SK-N-SH (cell line): ENCODE data around the gene MYB. TPM values are rescaled to one million over a fixed set of nuclear protein-coding genes. Genes with fewer than 3 reads are reported as not detected.

Experiments
- CTCF ChIA-PET: fragments of 300-600, 350-600 bp; formaldehyde crosslinking; extraction: SDS; loops from one replicate; lab custom pipeline; 2021; lab: Yijun Ruan, JAX
- POLR2A ChIA-PET: fragments of 350-600 bp; sonication (Branson Sonifier 250); formaldehyde crosslinking; extraction: SDS; loops from one replicate; lab custom pipeline; 2020; ENCODE audit warnings: antibody characterized with exemption, inconsistent platforms; lab: Yijun Ruan, JAX
- DNase-seq: peaks from one replicate; pipeline ENCODE4 v3.0.0; 2012
- H2AFZ ChIP-seq: fragments of 200-600 bp; sonication (generic); 2 replicates; pipeline ENCODE4 v1.8.1; 2016; ENCODE audit warnings: antibody characterized with exemption, mild to moderate bottlenecking, low read depth
- H3F3A ChIP-seq: fragments of 200-600 bp; sonication (generic); replicated peaks from 2 replicates; pipeline ENCODE3; 2016; ENCODE audit warnings: antibody characterized with exemption, mild to moderate bottlenecking; ENCODE audit not compliant: insufficient read depth
- H3K27ac ChIP-seq, 2 experiments: fragments of 200-500 bp in 1 of 2; fragments of 200-600 bp in 1 of 2; sonication (Bioruptor generic) in 1 of 2; sonication (generic), shearing (Covaris generic) in 1 of 2; 2 replicates each; pipeline versions ENCODE4 v1.5.1 to v1.6.1; 2014 to 2016; ENCODE audit warnings: low read depth in 2 of 2, inconsistent platforms in 1 of 2, low read length in 1 of 2, mild to moderate bottlenecking in 1 of 2, mixed read lengths in 1 of 2
- H3K27me3 ChIP-seq: fragments of 200-600 bp; sonication (generic), shearing (Covaris generic); 2 replicates; pipeline ENCODE4 v1.6.1; 2016; ENCODE audit warnings: mixed run types; ENCODE audit not compliant: insufficient read depth
- H3K36me3 ChIP-seq, 2 experiments: fragments of 200-500 bp in 1 of 2; fragments of 200-600 bp in 1 of 2; sonication (Bioruptor generic) in 1 of 2; sonication (generic) in 1 of 2; replicated peaks in 1 of 2; 2 replicates each; pipeline versions ENCODE3 to v1.5.1; 2014 to 2016; ENCODE audit warnings: low read length in 1 of 2, mild to moderate bottlenecking in 1 of 2; ENCODE audit not compliant: insufficient read depth in 2 of 2, control insufficient read depth in 1 of 2
- H3K4me1 ChIP-seq, 2 experiments: fragments of 200-500 bp in 1 of 2; fragments of 200-600 bp in 1 of 2; sonication (Bioruptor generic) in 1 of 2; sonication (generic), shearing (Covaris generic) in 1 of 2; 2 replicates each; pipeline versions ENCODE4 v1.5.1 to v1.6.1; 2014 to 2016; ENCODE audit warnings: low read depth in 1 of 2, low read length in 1 of 2, mixed run types in 1 of 2; ENCODE audit not compliant: insufficient read depth in 2 of 2, control insufficient read depth in 1 of 2
- H3K4me2 ChIP-seq: fragments of 200-600 bp; sonication (generic), shearing (Covaris generic); 2 replicates; pipeline ENCODE4 v1.6.1; 2017; ENCODE audit warnings: mixed run types
- H3K4me3 ChIP-seq, 2 experiments: fragments of 200-500 bp in 1 of 2; fragments of 200-600 bp in 1 of 2; sonication (Bioruptor generic) in 1 of 2; sonication (generic), shearing (Covaris generic) in 1 of 2; 2 replicates each; pipeline versions ENCODE4 v1.5.1 to v1.8.1; 2014 to 2016; ENCODE audit warnings: low read depth in 2 of 2, inconsistent platforms in 1 of 2, low read length in 1 of 2, mild to moderate bottlenecking in 1 of 2, mixed read lengths in 1 of 2, moderate library complexity in 1 of 2
- H3K79me2 ChIP-seq: fragments of 200-600 bp; sonication (generic); 2 replicates; pipeline ENCODE4 v1.8.1; 2017; ENCODE audit warnings: mild to moderate bottlenecking; ENCODE audit not compliant: insufficient read depth
- H3K9ac ChIP-seq: fragments of 200-600 bp; sonication (generic); 2 replicates; pipeline ENCODE4 v1.6.1; 2017; ENCODE audit warnings: mixed run types
- H3K9me2 ChIP-seq: fragments of 200-600 bp; sonication (generic); 2 replicates; pipeline ENCODE4 v1.6.1; 2017; ENCODE audit warnings: mixed run types
- H3K9me3 ChIP-seq: fragments of 200-600 bp; sonication (generic); 2 replicates; pipeline ENCODE4 v1.6.1; 2017; ENCODE audit warnings: mixed run types, mild to moderate bottlenecking, moderate library complexity
- H4K20me1 ChIP-seq: fragments of 200-600 bp; sonication (generic); 2 replicates; pipeline ENCODE4 v1.6.1; 2017; ENCODE audit warnings: mild to moderate bottlenecking, mixed run types; ENCODE audit not compliant: insufficient read depth
- CHD2 ChIP-seq: fragments of 150-350 bp; IDR thresholded peaks from 2 replicates; pipeline ENCODE4 v1.6.1; 2018; ENCODE audit warnings: low read length; ENCODE audit not compliant: partially characterized antibody
- ELF1 ChIP-seq: IDR thresholded peaks from 2 replicates; pipeline ENCODE4 v1.4.0; 2012
- EZH2phosphoT487 ChIP-seq: fragments of 200-600 bp; sonication (generic); IDR thresholded peaks from 2 replicates; pipeline ENCODE4 v1.6.1; 2017; ENCODE audit warnings: low read depth, mixed run types, mild to moderate bottlenecking, antibody characterized with exemption, moderate library complexity, borderline replicate concordance
- FOSL2 ChIP-seq: IDR thresholded peaks from 2 replicates; pipeline ENCODE4 v1.4.0; 2012; ENCODE audit warnings: low read depth, mild to moderate bottlenecking, moderate library complexity, borderline replicate concordance
- FOXM1 ChIP-seq: IDR thresholded peaks from 2 replicates; pipeline ENCODE4 v1.4.0; 2012; ENCODE audit warnings: low read depth, mild to moderate bottlenecking
- GABPA ChIP-seq: IDR thresholded peaks from 2 replicates; pipeline ENCODE4 v1.4.0; 2012; ENCODE audit warnings: low read depth, mild to moderate bottlenecking
- IRF3 ChIP-seq: fragments of 150-350 bp; IDR thresholded peaks from 2 replicates; pipeline ENCODE4 v1.6.1; 2016; ENCODE audit warnings: mild to moderate bottlenecking, low read depth, low read length
- MEF2A ChIP-seq: IDR thresholded peaks from 2 replicates; pipeline ENCODE4 v1.4.0; 2012; ENCODE audit warnings: low read depth, borderline replicate concordance
- MXI1 ChIP-seq: IDR thresholded peaks from 2 replicates; pipeline ENCODE4 v1.6.1; 2012; ENCODE audit warnings: mild to moderate bottlenecking, low read depth, low read length, improper control_type of control experiment
- NRF1 ChIP-seq: IDR thresholded peaks from 2 replicates; pipeline ENCODE4 v1.6.1; 2012; ENCODE audit warnings: low read depth, mild to moderate bottlenecking, low read length
- RAD21 ChIP-seq: IDR thresholded peaks from 2 replicates; pipeline ENCODE4 v1.6.1; 2012; ENCODE audit warnings: mild to moderate bottlenecking, low read length
- REST ChIP-seq: IDR thresholded peaks from 2 replicates; pipeline ENCODE4 v1.6.1; 2012; ENCODE audit warnings: mild to moderate bottlenecking, low read depth, low read length, moderate library complexity
- RFX5 ChIP-seq: IDR thresholded peaks from 2 replicates; pipeline ENCODE4 v1.6.1; 2012; ENCODE audit warnings: mild to moderate bottlenecking, improper control_type of control experiment, low read length
- SMC3 ChIP-seq: IDR thresholded peaks from 2 replicates; pipeline ENCODE4 v1.6.1; 2012; ENCODE audit warnings: low read depth, low read length, improper control_type of control experiment
- TAF1 ChIP-seq: IDR thresholded peaks from 2 replicates; pipeline ENCODE4 v1.6.1; 2012; ENCODE audit warnings: low read depth, mild to moderate bottlenecking, low read length, moderate library complexity, borderline replicate concordance
- TEAD4 ChIP-seq: IDR thresholded peaks from 2 replicates; pipeline ENCODE4 v1.4.0; 2012; ENCODE audit warnings: mild to moderate bottlenecking, borderline replicate concordance; ENCODE audit not compliant: insufficient read depth
- USF1 ChIP-seq: IDR thresholded peaks from 2 replicates; pipeline ENCODE4 v1.4.0; 2012; ENCODE audit warnings: low read depth, borderline replicate concordance
- YY1 ChIP-seq: IDR thresholded peaks from 2 replicates; pipeline ENCODE4 v1.4.0; 2012; ENCODE audit warnings: low read depth, mild to moderate bottlenecking
- ZBTB33 ChIP-seq: IDR thresholded peaks from 2 replicates; pipeline ENCODE4 v1.4.0; 2012; ENCODE audit warnings: low read depth, borderline replicate concordance
- WGBS: methylation state at CpG from one replicate; pipeline ENCODE4 v1.1.6; 2017; ENCODE audit warnings: low lambda C conversion rate; 5-methylcytosine and 5-hydroxymethylcytosine counted together
- polyA plus RNA-seq, 3 experiments: library from polyadenylated mRNA; depleted of rRNA; stranded (reverse); fragments of >200 nt; gene quantifications; 2 replicates each; pipeline ENCODE4 v1.2.3, GENCODE V29; 2012

Gene MYB
- polyA plus RNA-seq, 1 of the 3 experiments (the other 2 are of a cell fraction) = 0.85 TPM

- no peak overlapping the region for H2AFZ ChIP-seq
- no peaks in the 10 kb centered on the region for H3K27me3 ChIP-seq
- H3K36me3 ChIP-seq = peaks cover 0 to under 1% of the 10 kb centered on the region in 2 experiments
- H3K4me3 ChIP-seq = no peak overlapping the region
- no peaks in the 10 kb centered on the region for H3F3A ChIP-seq
- peaks cover 0 to 7% of the 10 kb centered on the region in 2 experiments; a peak in 2 of 4 replicates for H3K4me1 ChIP-seq
- DNase-seq = no peak
- no peaks in the 10 kb centered on the region for H4K20me1 ChIP-seq
- H3K9ac ChIP-seq = no peak overlapping the region
- no peak overlapping the region for H3K27ac ChIP-seq
- 84% methylated on average over 4 of the region's 4 CpGs for WGBS
- H3K9me2 ChIP-seq = no peaks in the 10 kb centered on the region
- H3K79me2 ChIP-seq = peaks cover 15% of the 10 kb centered on the region; the same call in 1 of the 2 replicates
- CTCF ChIA-PET = interaction anchor here (0.6 to 0.9 kb wide), 2 partner anchors 10 to 284 kb away, joined by 3 read pairs; no protein-coding TSS in a partner anchor
- no peak for TF ChIP-seq RAD21
- no peak for TF ChIP-seq NRF1
- TF ChIP-seq MXI1 = no peak
- no peak for TF ChIP-seq IRF3
- TF ChIP-seq ELF1 = no peak
- TF ChIP-seq TEAD4 = no peak
- no peak for TF ChIP-seq CHD2
- TF ChIP-seq EZH2phosphoT487 = no peak
- TF ChIP-seq SMC3 = no peak
- TF ChIP-seq USF1 = no peak
- no peak for TF ChIP-seq ZBTB33
- no peak for TF ChIP-seq FOXM1
- no peak for TF ChIP-seq RFX5
- no peak for TF ChIP-seq YY1
- no peak overlapping the region for H3K4me2 ChIP-seq
- POLR2A ChIA-PET = no interaction called here
- H3K9me3 ChIP-seq = no peaks in the 10 kb centered on the region
These were observed 6.3 kb downstream of the MYB start for GRCh38 chr6:135187372-135187771.

GRCh38 chr6:135188718-135189117 is 7.6 kb downstream of the MYB start:
- ChIA-PET CTCF (no interaction called here), POLR2A (no interaction called here)
- Histone ChIP-seq H2AFZ (no peak overlapping the region), H3F3A (no peaks in the 10 kb centered on the region), H3K27ac (no peak overlapping the region), H3K27me3 (no peaks in the 10 kb centered on the region), H3K9me2 (no peaks in the 10 kb centered on the region), H3K79me2 (peaks cover 9% of the 10 kb centered on the region; the same call in 1 of the 2 replicates), H3K4me3 (no peak overlapping the region), H3K9me3 (no peaks in the 10 kb centered on the region), H3K4me2 (no peak overlapping the region), H4K20me1 (no peaks in the 10 kb centered on the region), H3K4me1 (no peaks in the 10 kb centered on the region; a peak in 1 of 4 replicates), H3K36me3 (peaks cover 0 to 4% of the 10 kb centered on the region in 2 experiments), H3K9ac (no peak overlapping the region)
- DNase-seq = no peak
- WGBS = 95% methylated on average over 2 of the region's 2 CpGs
- TF ChIP-seq MXI1 (no peak), FOSL2 (no peak), REST (no peak), GABPA (no peak), SMC3 (no peak), YY1 (no peak), ZBTB33 (no peak), TAF1 (no peak), MEF2A (no peak)
